NCI-H748 treated with DMSO at 0.1 percent for 48 hours (cell line): ENCODE data around the gene ADAM10.

Experiments used
- DNase-seq: peaks from one replicate; lab custom pipeline; 2025; lab: John Stamatoyannopoulos, UW

The ADAM10 gene

DNA sequence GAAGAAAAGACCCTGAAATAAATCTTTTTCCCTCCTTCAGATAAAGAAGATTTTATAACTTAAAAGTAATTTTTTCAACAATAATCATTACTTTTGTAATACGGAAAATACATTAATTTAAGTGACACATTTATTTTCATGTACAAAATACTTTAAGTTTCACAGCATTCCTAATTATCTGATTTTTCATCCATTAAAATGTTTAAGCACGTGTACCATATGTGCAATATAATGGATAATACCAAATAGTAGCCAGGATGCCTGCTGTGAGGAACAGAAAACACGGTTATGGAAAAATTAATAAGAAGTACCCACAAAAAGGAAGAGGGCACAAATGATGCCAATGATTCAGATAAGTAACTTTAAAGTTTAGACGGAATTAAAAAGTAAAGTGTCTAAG, 33.5 kb downstream of the ADAM10 start:
- no peak for DNase-seq

DNA sequence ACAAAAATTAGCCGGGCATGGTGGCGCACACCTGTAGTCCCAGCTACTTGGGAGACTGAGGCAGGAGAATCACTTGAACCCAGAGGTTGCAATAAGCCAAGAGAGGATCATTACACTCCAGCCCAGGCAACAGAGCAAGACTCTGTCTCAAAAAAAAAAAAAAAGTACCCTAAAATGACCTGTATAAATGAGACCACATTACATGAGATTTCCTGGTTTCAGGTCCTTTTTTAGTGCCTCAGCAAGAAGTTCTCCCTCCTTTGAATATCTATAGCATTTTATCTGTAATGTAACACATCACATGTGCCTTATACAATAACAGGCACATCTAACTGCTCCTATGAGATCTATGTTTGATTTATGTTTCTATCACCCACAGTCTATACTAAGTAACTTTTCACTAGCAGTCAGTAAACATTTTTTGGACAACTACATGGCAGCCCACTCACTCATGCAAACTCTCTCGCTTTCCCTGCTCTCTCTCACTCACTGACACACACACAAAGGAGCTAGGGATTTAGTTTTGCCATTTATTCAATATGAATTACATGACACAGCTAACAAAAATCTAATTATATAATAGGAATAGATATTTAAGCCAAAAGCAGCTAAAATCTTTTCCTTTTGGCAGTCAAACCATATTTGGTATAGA, 34.1 kb downstream of the ADAM10 start:
- no peak for DNase-seq

- DNase-seq = no peak
These were observed 38.8 kb downstream of the ADAM10 start for GRCh38 chr15:58710701-58711100.

DNA sequence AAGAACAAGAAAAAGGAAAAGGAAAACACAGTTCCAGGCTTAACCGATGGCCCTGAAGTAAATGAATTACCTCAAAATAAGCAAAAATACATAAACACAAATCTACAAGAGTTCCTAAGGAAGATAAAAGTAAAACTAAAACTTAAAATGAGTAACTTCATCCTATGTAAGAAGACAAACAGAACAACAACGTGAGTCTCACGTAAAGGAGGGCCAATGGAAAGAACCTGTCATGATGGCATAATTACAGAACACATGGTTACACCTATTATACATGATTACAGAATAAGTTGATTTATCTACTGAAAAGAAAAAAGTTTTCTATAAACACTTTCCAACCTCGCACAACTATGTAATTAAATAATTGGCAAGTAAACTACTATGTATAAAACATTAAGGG, 42.1 kb downstream of the ADAM10 start:
- no peak for DNase-seq

- no peak for DNase-seq
These were observed 44.4 kb downstream of the ADAM10 start for GRCh38 chr15:58705105-58705504.

GRCh38 chr15:58704155-58704865, 45.2 kb downstream of the ADAM10 start:
- no peak for DNase-seq

GRCh38 chr15:58703610-58704009, 45.9 kb downstream of the ADAM10 start:
- DNase-seq = no peak

- no peak for DNase-seq
These were observed 47.3 kb downstream of the ADAM10 start for GRCh38 chr15:58702233-58702632.

- DNase-seq = no peak
These were observed 48.1 kb downstream of the ADAM10 start for GRCh38 chr15:58701376-58701775.

DNA sequence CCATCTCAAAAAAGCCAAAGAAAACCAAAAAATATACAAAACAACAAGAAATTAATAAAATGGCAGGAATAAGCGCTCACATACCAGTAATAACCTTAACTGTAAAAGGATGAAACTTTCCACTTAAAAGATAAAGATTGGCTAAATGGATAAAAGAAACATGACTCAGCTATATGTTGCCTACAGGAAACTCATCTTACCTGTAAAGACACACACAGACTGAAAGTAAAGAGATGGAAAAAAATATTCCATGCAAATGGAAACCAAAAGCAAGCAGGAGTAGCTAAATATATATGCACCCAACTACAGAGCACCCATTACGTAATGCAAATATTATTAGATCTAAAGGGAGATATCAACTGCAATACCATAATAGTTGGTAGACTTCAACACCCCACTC, 49.7 kb downstream of the ADAM10 start:
- no peak for DNase-seq

- DNase-seq = no peak
These were observed 50.4 kb downstream of the ADAM10 start for GRCh38 chr15:58698887-58699641.

DNA sequence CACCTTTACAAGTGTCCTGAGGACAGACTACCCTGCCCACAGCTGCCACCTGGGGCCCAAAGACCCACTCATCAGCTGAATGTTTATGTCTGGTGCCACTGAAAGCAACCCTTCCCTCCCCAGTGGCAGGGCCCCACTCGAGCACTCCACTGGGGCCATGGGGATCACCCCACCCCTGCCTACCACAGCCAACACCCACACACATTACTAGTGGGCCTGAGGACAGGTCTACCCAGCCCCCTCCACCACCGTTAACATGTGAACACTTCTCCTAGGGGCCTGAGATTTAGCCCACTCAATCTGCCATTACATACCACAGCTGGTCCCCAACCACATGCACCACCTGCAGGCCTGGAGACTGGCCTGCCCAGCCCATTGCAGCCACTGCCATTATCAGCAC, 52.3 kb downstream of the ADAM10 start:
- no peak for DNase-seq

DNA sequence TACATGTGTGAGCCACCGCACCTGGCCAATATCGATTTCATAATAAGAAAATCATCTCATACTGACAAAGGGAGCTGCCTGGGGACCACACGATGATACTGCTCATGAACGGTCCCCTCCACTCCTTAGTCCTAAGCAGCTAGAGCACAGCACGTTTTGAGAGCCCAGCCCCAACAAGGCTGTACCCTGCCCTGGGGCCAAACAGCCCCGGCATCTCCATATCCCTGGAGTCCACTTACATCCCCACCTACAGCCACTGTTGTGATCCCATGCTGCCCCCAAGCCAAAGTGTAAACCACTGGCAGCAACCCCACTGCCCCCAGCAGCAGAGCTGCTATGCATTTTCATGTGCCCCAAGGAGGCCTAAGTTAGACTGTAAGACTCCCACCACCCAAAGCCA, 52.8 kb downstream of the ADAM10 start:
- no peak for DNase-seq

GRCh38 chr15:58694641-58695398, 54.7 kb downstream of the ADAM10 start:
- DNase-seq = no peak

DNA sequence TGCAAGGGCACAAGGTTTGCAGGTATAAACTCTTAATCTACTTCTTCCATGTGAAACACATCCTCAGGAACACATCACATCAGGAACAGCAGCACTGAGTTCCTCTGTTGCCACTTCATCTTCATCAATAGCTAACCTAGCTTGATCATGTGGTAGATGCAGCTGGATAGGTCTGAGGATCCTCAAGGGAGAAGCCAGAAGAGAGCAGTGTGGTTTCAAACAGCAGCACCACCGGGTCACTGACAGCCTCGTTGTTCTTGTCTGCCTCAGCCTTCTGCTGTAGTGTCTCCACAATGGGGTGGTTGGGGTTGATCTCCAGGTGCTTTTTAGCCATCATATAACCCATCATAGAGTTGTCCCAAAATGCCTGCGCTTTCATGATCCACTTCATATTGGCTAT, 58.8 kb downstream of the ADAM10 start:
- no peak for DNase-seq

GRCh38 chr15:58689646-58690045, 59.9 kb downstream of the ADAM10 start:
- no peak for DNase-seq

DNA sequence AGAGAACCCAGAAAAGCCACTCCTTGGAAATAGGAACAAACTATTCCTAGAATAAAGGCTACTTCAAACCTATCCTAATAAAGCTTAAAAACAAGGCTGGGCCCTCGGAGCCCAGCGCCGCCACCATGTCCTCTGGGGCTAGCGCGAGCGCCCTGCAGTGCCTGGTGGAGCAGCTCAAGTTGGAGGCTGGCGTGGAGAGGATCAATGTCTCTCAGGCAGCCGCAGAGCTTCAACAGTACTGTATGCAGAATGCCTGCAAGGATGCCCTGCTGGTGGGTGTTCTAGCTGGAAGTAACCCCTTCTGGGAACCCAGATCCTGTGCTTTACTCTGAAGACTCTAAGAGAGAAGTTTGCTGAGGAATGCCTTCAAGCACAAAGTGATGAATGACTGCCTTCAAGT, 63.2 kb downstream of the ADAM10 start:
- no peak for DNase-seq

DNA sequence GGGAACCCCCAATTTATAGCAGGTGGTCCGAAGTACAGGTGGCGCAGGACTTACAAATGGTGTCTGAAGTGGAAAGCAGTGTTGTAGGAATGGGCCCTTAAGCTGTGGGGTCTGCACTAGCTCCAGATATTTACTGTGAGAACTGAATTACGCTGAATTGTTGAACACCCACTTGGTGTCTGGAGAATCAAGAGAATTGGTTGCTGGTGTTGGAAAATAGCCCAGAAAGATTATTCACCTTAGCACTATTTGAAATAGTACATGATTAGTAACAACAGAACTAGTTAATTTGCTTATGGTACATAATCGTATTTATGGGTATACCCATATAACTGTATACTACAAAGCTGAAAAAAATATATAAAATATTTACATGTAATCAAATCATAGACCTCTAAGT, 64.8 kb downstream of the ADAM10 start:
- no peak for DNase-seq

GRCh38 chr15:58684036-58684710, 65.3 kb downstream of the ADAM10 start:
- no peak for DNase-seq

GRCh38 chr15:58682234-58682633, 67.3 kb downstream of the ADAM10 start:
- no peak for DNase-seq

DNA sequence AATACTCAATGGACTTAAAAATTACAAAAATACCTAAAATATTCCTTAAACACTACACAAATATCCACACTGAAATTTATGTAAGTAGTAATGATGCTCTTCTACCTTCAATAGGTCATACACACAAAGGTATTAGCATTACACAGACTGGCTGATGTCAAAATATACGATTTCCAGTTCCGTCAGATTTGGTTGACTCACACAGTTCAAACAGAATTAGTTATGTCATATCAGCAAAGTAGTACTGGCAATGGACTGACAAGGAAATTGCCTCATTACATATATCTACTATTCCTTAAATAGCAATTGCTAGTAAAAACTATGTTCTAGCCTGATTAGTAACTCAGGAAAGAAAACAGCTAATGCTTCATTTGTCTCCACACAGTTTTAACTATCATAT, 70.8 kb downstream of the ADAM10 start:
- DNase-seq = no peak

DNA sequence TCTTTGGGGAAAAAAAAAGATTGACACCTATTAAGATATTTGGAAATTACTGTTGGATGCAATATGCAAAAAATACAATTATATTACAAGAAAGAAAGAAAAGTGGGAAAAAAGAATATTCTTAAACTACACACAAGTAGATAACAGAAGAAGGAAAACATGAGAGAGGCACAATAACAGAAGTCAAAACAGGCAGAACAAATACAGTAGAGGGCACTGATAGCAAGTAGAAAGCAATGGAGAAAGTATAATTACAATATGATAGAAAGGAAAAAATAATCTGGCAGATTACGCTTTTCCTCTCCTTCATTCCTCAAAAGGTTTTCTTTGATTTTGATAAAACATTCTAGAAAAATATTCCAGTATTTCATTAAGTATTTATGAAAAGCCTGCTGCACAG, 72.1 kb downstream of the ADAM10 start:
- no peak for DNase-seq
